SK-N-SH treated with all-trans-retinoic acid at 6 μM for 48 hours (cell line): Measurements from ENCODE around the gene ULK1.

Experiments
- ATAC-seq: fragments of 200-7000 bp; cut with Tn5 transposase; 3 replicates; pipeline ENCODE4 v1.9.1; 2020; ENCODE audit warnings: mild to moderate bottlenecking, moderate library complexity
- BACH2 ChIP-seq: fragments of 250-450 bp; sonication (Bioruptor Pico); IDR thresholded peaks from 2 replicates; pipeline ENCODE4 v1.9.0; 2021; ENCODE audit warnings: mild to moderate bottlenecking, borderline replicate concordance
- CSDC2 ChIP-seq: fragments of 250-450 bp; sonication (Bioruptor Pico); IDR thresholded peaks from 2 replicates; pipeline ENCODE4 v1.5.0; 2020; ENCODE audit warnings: mild to moderate bottlenecking, moderate library complexity
- CSRNP3 ChIP-seq: fragments of 250-450 bp; sonication (Bioruptor Pico); IDR thresholded peaks from 2 replicates; pipeline ENCODE4 v1.5.1; 2021; ENCODE audit warnings: mild to moderate bottlenecking, moderate library complexity
- GLIS3 ChIP-seq: fragments of 250-450 bp; sonication (Bioruptor Pico); IDR thresholded peaks from 2 replicates; pipeline ENCODE4 v1.5.0; 2020; ENCODE audit warnings: mild to moderate bottlenecking, moderate library complexity
- ISL1 ChIP-seq: fragments of 250-450 bp; sonication (Bioruptor Pico); IDR thresholded peaks from 2 replicates; pipeline ENCODE4 v2.1.2; 2022; ENCODE audit warnings: mild to moderate bottlenecking, moderate library complexity
- OSR1 ChIP-seq: fragments of 250-450 bp; sonication (Bioruptor Pico); IDR thresholded peaks from 2 replicates; pipeline ENCODE4 v1.8.0; 2022; ENCODE audit warnings: moderate library complexity, mild to moderate bottlenecking, inconsistent platforms
- PATZ1 ChIP-seq: fragments of 250-450 bp; sonication (Bioruptor Pico); IDR thresholded peaks from 2 replicates; pipeline ENCODE4 v1.8.0; 2020; ENCODE audit warnings: mild to moderate bottlenecking, moderate library complexity, borderline replicate concordance
- POU6F1 ChIP-seq: fragments of 250-450 bp; sonication (Bioruptor Pico); IDR thresholded peaks from 2 replicates; pipeline ENCODE4 v1.8.0; 2021; ENCODE audit warnings: low read depth, mild to moderate bottlenecking, moderate library complexity, borderline replicate concordance
- PPARA ChIP-seq: fragments of 250-450 bp; sonication (Bioruptor Pico); IDR thresholded peaks from 2 replicates; pipeline ENCODE4 v1.5.0; 2020; ENCODE audit warnings: mild to moderate bottlenecking, borderline replicate concordance
- RARB ChIP-seq: fragments of 250-450 bp; sonication (Bioruptor Pico); IDR thresholded peaks from 2 replicates; pipeline ENCODE4 v1.8.0; 2021; ENCODE audit warnings: mild to moderate bottlenecking, moderate library complexity
- SNAI2 ChIP-seq: fragments of 250-450 bp; sonication (Bioruptor Pico); IDR thresholded peaks from 2 replicates; pipeline ENCODE4 v1.5.0; 2020; ENCODE audit warnings: mild to moderate bottlenecking, moderate library complexity
- TCF4 ChIP-seq: fragments of 250-450 bp; sonication (Bioruptor Pico); IDR thresholded peaks from 2 replicates; pipeline ENCODE4 v1.8.0; 2021; ENCODE audit warnings: mild to moderate bottlenecking, moderate library complexity, borderline replicate concordance
- TOX ChIP-seq: fragments of 250-450 bp; sonication (Bioruptor Pico); IDR thresholded peaks from 2 replicates; pipeline ENCODE4 v1.8.0; 2021; ENCODE audit warnings: mild to moderate bottlenecking, moderate library complexity, borderline replicate concordance
- TSHZ2 ChIP-seq: fragments of 250-450 bp; sonication (Bioruptor Pico); IDR thresholded peaks from 2 replicates; pipeline ENCODE4 v1.5.0; 2020; ENCODE audit warnings: mild to moderate bottlenecking, moderate library complexity
- ZC3H10 ChIP-seq: fragments of 250-450 bp; sonication (Bioruptor Pico); IDR thresholded peaks from 2 replicates; pipeline ENCODE4 v1.5.1; 2021; ENCODE audit warnings: mild to moderate bottlenecking, moderate library complexity
- ZFP3 ChIP-seq: fragments of 250-450 bp; sonication (Bioruptor Pico); IDR thresholded peaks from 2 replicates; pipeline ENCODE4 v1.5.0; 2020; ENCODE audit warnings: mild to moderate bottlenecking, moderate library complexity
- ZFP30 ChIP-seq: fragments of 450-650 bp; formaldehyde crosslinking; IDR thresholded peaks from 2 replicates; pipeline ENCODE4 v1.5.0; 2022; ENCODE audit warnings: mild to moderate bottlenecking, moderate library complexity
- ZNF565 ChIP-seq: fragments of 450-650 bp; formaldehyde crosslinking; conservative IDR thresholded peaks from 2 replicates; pipeline ENCODE4 v1.5.0; 2020; ENCODE audit warnings: low read depth, mild to moderate bottlenecking, moderate library complexity
- ZNF70 ChIP-seq: fragments of 450-650 bp; formaldehyde crosslinking; IDR thresholded peaks from 2 replicates; pipeline ENCODE4 v1.5.0; 2020; ENCODE audit warnings: mild to moderate bottlenecking, moderate library complexity
- ZNF8 ChIP-seq: fragments of 450-650 bp; formaldehyde crosslinking; IDR thresholded peaks from 2 replicates; pipeline ENCODE4 v1.5.0; 2020; ENCODE audit warnings: mild to moderate bottlenecking, moderate library complexity

The ULK1 gene

GRCh38 chr12:131929581-131930456, 35.4 kb downstream of the ULK1 start:
- TF ChIP-seq PPARA (CRISPR knock-in tag) (no peak), ISL1 (no peak), ZNF565 (CRISPR knock-in tag) (no peak), BACH2 (no peak), CSDC2 (CRISPR knock-in tag) (no peak), POU6F1 (CRISPR knock-in tag) (no peak), GLIS3 (CRISPR knock-in tag) (no peak), SNAI2 (CRISPR knock-in tag) (no peak), RARB (CRISPR knock-in tag) (no peak), OSR1 (no peak), TSHZ2 (CRISPR knock-in tag) (no peak), ZNF8 (CRISPR knock-in tag) (no peak), ZFP3 (CRISPR knock-in tag) (no peak), TOX (CRISPR knock-in tag) (no peak), TCF4 (CRISPR knock-in tag) (no peak), ZC3H10 (no peak)
- peak; percentile 30 for ATAC-seq

- TF ChIP-seq ZFP30 (no peak), TOX (CRISPR knock-in tag) (no peak), BACH2 (no peak), ZNF70 (CRISPR knock-in tag) (no peak), SNAI2 (CRISPR knock-in tag) (no peak), PPARA (CRISPR knock-in tag) (no peak), CSDC2 (CRISPR knock-in tag) (no peak), RARB (CRISPR knock-in tag) (no peak), PATZ1 (CRISPR knock-in tag) (no peak), ZNF8 (CRISPR knock-in tag) (no peak), TCF4 (CRISPR knock-in tag) (no peak), TSHZ2 (CRISPR knock-in tag) (no peak), CSRNP3 (CRISPR knock-in tag) (no peak), OSR1 (no peak), GLIS3 (CRISPR knock-in tag) (no peak), ZNF565 (CRISPR knock-in tag) (no peak)
- ATAC-seq, result no peak
These were observed 36.1 kb downstream of the ULK1 start for GRCh38 chr12:131930510-131930909.
